T-helper 2 cell (primary cell): ENCODE measurements around the gene MPPED1.
A peak's percentile ranks its signal among the peaks of the same experiment; 100 is the strongest.

Experiments
- DNase-seq, 5 experiments: peaks; one replicate each; pipeline versions ENCODE4 v3.0.0 to v3.0.0-alpha.2; 2012 to 2022

MPPED1 gene

DNA sequence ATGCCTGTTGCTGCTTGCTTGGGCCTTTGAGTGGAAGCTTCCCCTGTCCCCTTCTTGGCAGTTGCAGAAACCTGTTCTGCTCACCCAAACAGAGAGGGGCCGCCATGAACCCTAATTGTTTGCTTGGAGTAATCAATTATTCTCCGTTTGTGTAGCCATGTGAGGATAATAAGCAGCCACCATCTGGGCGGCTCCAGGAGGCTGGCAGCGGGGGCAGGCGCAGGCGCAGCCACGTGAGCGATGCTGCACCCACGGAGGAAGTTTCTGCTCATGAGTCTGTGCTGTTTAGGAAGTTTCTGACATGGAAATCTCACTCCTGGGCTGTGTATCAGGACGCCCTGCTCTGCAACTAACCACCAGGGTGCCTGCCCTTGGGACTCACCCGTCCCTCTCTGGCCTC, 90.1 kb downstream of the MPPED1 start:
- no peak for DNase-seq

DNA sequence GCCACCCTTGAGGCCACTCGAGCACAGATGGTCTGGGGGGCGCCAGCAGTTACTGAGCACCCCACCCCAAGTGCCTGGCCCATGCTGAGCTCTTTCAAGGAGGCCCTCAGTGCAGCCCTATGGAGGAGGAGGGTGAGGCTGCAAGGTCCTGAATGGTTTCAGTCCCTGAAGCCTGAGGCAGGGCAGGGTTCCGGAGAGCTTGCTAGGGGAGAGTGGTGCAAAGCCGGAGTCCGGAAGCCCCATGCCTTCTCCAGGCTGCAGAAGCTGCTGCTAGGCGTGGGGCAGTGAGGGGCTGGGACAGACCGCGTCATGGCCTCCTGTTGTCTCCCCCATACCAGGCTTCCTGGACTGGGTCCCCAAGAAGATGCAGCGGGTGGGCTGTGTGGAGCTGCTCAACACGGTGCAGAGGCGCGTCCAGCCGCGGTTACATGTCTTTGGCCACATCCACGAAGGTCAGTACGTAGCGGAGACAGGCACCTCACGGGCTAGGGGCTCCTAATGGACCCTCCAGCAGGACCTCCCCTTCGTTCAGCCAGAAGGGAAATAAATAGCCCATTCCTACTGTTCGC, 90.6 kb downstream of the MPPED1 start:
- DNase-seq: no peak

- DNase-seq: no peak
These were observed 92.3 kb downstream of the MPPED1 start for GRCh38 chr22:43504068-43504467.

DNA sequence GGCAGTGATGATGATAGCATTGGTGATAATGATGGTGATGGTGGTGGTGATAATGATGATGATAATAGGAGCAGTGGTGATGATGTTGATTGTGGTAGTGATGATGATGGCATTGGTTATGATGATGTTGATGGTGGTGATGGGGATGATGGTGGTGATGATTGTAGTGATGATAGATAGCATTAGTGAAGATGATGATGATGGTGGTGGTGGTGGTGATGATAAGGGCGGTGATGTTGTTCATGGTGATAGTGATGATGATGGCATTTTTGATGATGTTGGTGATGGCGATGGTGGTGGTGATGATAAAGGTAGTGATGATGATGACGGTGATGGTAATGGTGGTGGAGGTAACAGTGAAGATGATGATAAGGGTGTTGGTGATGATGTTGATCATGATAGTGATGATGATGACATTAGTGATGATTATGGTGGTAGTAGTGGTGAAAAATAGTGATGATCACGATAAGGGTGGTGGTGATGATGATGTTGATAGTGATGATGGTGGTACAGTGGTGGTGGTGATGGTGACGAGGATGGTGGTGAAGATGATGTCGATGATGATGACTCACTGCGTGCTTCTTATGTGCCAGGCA, 93.0 kb downstream of the MPPED1 start:
- no peak for DNase-seq

DNA sequence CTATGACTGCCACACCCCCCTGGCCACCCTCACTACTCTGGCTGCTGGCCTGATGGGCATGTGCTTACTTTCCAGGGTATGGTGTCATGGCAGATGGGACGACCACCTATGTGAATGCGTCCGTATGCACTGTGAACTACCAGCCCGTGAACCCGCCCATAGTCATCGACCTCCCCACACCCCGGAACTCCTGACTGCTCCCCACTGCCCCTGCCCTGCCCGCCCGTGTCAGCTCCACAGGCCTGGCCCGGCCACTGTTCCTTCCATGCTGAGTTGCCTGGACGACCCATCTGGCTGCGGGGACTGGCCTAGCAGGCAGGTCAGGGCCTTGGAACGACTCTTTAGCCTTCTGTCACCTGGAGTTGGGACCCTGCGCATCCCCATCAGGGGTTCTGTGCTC, 93.6 kb downstream of the MPPED1 start:
- no peak for DNase-seq

- DNase-seq: no peak
These were observed 94.1 kb downstream of the MPPED1 start for GRCh38 chr22:43505896-43506295.

- DNase-seq: no peak
These were observed 94.7 kb downstream of the MPPED1 start for GRCh38 chr22:43506487-43506886.

DNA sequence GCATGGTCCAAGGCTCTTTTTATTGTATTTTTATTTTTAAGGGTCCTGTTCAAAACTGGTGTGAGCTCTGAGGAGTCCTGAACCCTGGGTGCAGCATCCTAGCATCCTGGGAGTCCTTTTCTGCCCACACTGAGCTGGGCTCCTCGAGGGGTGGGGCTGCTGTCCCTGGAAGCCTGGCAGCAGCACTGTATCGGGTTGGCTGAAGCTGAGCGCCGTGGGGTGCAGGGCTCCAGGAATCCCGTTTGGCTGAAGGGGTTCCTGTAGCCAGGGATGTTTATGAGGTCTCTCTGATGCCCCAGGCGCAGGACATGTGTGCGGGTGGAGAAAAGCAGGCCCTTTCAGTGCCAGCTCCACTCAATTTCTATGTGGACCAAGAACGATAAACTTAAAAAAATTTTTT, 95.4 kb downstream of the MPPED1 start:
- DNase-seq: no peak

DNA sequence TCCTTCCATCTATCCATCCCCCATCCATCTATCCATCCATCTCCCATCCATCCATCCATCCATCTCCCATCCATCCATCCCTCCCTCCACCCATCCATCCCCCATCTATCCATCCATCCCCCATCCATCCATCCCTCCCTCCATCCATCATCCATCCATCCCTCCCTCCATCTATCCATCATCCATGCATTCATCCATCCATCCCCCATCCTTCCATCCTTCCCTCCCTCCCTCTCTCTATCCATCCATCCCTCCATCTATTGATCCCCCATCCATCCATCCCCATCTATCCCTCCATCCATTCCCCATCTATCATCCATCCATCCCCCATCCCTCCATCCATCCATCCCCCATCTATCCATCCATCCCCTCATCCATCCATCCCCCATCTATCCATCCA, 96.7 kb downstream of the MPPED1 start:
- DNase-seq: no peak

GRCh38 chr22:43509337-43509736, 97.5 kb downstream of the MPPED1 start:
- no peak for DNase-seq

DNA sequence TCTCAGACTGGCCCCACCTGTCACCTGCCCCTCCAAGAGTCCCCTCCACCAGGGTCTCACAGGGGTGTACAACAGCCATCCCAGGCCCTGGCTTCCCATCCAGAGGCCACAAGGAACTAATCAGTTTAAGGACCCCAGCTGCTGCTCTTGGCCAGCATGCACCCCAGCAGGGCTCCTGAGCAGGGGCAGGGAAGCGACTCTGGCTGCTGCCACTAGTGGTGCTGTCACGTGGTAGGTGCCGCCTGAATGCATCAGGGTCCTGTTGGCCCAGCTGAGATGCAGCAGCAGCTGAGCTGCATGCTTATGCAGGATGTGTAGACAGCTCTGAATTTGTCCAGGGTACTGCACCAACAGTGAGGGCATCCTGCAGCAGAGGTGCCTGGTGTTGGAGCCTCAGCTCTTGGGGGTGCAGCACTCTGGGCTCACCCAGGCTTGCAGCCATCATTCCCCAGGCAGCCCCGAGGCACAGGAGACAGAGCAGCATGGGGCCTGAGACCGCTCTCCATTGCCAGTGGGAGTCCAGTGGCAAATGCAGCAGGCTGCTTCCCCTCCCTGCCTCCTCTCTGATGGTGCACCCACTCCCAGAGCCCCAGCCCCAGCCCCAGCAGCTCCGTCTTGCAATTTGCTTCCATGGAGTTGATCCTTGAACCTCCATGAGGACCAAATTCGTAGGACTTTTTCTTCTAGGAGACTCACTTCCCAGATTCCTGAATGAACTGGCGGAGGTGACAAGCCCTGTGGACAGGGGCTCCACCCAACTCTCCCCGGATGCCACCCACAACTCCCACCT, 98.7 kb downstream of the MPPED1 start:
- DNase-seq: no peak

DNA sequence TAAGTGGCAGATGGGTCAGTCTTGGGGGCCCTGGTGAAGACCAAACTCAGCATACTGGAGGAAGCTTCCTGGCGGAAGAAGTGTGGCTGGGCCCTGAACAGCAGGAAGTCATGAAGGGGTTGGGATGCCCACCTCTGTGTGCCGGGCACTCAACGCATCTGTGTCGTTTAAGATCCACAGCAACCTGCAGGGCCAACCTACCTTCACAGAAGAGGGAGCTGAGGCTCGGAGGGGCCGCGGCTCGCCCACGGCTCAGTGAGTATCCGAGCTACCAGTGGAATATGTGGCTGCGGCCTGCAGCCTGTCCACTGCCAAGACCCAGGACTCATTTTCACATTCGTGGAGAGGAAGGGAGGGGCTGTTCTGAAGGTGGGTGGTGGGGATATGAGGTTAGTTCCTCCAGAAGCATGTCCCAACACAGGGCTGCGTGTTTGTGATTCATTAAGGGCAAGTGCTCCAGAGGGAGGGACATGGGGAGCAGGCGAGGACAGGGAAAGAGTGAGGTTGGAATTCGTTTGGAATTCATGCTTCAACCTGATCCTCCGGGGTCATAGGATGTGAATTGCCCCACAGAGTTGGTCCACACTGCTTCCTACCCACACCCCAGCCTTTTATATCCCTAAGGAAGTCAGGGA, 99.6 kb downstream of the MPPED1 start:
- DNase-seq: no peak

DNA sequence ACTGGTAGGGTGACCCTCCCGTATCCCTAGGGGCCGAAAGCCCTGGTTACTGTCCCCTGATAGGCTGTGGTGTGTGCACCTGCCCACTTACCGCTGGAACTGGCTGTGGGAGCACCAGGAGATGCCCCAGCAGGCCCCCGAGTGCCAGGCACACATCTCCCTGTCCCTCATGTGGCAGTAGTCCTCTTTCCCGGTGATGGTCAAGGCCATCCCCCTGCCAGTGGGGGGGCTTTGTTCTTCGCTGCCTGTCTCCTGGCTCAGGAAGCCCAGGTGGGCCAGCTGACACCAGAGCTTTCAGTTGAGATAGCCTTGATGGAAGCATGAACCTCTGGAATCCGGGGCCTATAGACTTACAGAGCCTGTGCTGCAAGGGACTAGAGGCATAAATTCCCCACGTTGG, 100.5 kb downstream of the MPPED1 start:
- no peak for DNase-seq

DNA sequence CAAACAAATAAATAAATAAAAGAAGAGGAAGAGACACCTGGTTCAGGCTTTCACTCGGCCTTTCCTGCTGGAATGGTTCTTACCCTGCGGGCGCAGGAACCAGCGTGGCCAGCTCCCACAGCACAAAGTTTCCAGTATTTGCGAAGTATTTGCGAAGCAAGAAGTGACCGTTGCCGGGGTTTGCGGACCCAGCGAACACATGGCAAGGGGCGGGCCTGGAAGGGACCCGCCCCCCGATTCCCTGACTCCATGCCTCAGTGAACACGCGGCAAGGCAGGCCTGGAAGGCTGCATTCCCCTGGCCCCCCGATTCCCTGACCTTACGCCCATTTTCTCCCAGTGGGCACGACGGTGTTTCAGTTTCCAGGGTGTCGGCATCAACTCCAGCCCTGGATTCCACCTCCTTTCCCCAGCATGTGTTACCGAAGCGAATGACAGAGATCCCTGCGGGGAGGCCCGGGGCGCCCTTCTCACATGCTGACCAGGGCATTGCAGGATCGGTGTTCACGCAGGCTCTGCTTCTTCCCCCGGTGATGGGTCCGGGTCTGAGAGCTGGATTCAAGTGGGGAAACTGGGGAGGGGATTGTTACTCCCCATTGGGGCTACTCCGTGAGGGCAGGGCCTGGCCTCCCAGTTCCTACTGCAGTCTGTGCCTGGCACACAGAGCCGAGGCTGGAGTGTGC, 102.8 kb downstream of the MPPED1 start:
- DNase-seq: no peak

- DNase-seq: no peak
These were observed 103.6 kb downstream of the MPPED1 start for GRCh38 chr22:43515411-43515810.

GRCh38 chr22:43515902-43516301, 104.1 kb downstream of the MPPED1 start:
- DNase-seq: no peak

DNA sequence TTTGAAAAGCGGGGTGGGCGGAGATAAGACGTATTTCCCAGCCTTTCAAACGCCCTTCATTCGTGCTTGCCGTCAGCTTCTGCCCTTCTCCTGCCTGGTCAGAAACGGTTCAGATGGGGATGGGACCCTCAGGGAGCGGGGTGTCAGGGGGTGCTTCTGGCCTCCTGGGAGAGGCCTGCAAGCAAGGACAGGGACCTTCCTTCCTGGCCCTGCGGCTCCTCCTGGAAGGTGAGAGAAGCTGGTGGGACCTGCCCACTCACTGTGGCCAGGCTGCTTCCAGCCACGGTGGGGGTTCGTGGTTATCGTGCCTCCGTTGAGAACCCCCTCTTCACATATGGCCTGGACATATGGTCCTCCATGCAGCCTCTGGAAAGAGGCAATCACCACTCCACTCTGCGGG, 104.6 kb downstream of the MPPED1 start:
- no peak for DNase-seq

GRCh38 chr22:43516996-43517635, 105.3 kb downstream of the MPPED1 start:
- no peak for DNase-seq

GRCh38 chr22:43520632-43521039, 108.8 kb downstream of the MPPED1 start:
- peak in 1 of 5 experiments; percentile 68 for DNase-seq

DNA sequence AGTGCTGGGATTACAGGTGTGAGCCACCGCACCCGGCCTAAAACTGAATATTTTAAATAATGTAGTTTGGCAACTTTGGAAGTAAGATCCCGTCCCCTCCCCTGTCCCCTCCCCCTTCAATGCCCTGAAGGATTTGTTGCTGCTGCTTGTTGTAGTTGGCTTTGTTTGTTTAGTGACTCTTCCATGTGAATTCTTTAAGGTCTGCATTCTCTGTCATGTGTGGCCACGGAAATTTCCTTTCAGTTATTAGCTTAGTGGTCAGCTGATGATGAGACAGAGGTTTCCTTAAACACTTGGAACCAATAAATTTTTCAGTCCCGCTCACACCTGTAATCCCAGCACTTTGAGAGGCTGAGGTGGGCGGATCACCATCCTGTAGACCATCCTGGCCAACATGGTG, 109.9 kb downstream of the MPPED1 start:
- no peak for DNase-seq

DNA sequence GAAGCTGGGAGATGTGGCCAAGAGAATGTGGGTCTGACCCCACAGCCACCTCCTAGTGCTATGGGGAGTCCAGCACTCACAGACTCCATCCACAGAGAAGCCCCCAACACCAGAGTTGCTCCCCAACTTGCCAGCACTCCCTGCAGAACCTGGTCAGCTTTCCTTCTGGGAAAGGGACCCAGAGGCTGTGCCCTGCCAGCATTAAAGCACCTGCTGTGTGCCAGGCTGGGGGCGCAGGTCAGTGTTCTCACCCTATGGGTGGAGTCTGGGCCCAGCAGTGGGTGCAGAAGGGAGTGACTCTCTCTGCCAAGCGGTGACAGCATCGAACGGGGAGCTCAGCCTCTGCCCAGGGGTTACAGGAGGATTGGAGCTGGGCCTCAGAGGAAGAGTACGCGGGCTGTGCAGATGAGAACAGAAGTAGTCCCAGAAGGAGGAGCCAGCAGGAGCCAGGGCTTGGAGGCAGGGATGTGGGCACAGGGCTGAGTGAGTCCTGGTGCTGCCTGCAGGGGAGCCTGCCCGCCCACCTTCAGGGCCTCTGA, 114.4 kb downstream of the MPPED1 start:
- no peak for DNase-seq

DNA sequence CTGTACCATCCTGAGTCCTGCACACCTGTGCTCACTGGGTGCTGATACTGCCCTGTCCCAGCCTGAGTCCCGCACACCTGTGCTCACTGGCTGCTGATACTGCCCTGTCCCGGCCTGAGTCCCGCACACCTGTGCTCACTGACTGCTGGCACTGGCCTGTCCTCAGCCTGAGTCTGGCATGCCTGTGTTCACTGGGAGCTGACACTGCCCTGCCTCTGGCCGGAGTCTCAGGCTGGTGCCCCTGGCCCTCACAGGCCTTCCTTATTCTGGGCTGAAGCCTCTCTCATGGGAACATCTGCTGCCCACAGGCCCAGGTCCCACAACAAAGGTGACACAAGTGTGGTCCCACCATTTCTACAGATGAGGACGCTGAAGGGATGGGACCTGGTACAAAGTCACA, 115.1 kb downstream of the MPPED1 start:
- DNase-seq: no peak
